IMR-90 (cell line): ENCODE results near the gene XAB2. TPM values are rescaled to one million over a fixed set of nuclear protein-coding genes. Genes with fewer than 3 reads are reported as not detected.

Source experiments
- ATAC-seq: fragments of 200-7000 bp; cut with Tn5 transposase; 2 replicates; pipeline ENCODE4 v1.9.1; 2020; ENCODE audit warnings: low read depth, mild to moderate bottlenecking, moderate library complexity
- BruUV-seq: library from RNA; stranded (reverse); fragments of 400-500 nt; replicated peaks from 2 replicates; lab custom pipeline; 2021; lab: Mats Ljungman, UMichigan
- CTCF ChIA-PET: fragments of 300-600 bp; formaldehyde crosslinking; extraction: SDS; loops from one replicate; lab custom pipeline; 2021; ENCODE audit warnings: antibody characterized with exemption; lab: Yijun Ruan, JAX
- POLR2A ChIA-PET: fragments of 300-600 bp; sonication (Branson Sonifier 250); formaldehyde crosslinking; loops from one replicate; lab custom pipeline; 2022; ENCODE audit warnings: antibody characterized with exemption; ENCODE audit not compliant: unreplicated experiment; lab: Charles Lee
- DNase-seq: peaks from one replicate; pipeline ENCODE4 v3.0.0; 2013
- H2AFZ ChIP-seq: replicated peaks from 2 replicates; pipeline ENCODE3; 2013; ENCODE audit warnings: low read length, mild to moderate bottlenecking; ENCODE audit not compliant: poor library complexity
- H2AK5ac ChIP-seq: 2 replicates; pipeline ENCODE4 v1.6.1; 2013; ENCODE audit warnings: low read depth, low read length, inconsistent platforms
- H2AK9ac ChIP-seq: replicated peaks from 2 replicates; pipeline ENCODE3; 2013; ENCODE audit warnings: mild to moderate bottlenecking, low read depth, low read length, moderate library complexity; ENCODE audit not compliant: poor library complexity
- H2BK120ac ChIP-seq: 2 replicates; pipeline ENCODE4 v1.6.1; 2013; ENCODE audit warnings: low read depth, low read length, inconsistent platforms
- H2BK15ac ChIP-seq: 3 replicates; pipeline ENCODE4 v1.6.1; 2013; ENCODE audit warnings: low read depth, low read length, inconsistent platforms
- H2BK20ac ChIP-seq: 2 replicates; pipeline ENCODE4 v1.6.1; 2013; ENCODE audit warnings: low read depth, mild to moderate bottlenecking, inconsistent platforms, low read length, moderate library complexity
- H2BK5ac ChIP-seq: 2 replicates; pipeline ENCODE4 v1.6.1; 2013; ENCODE audit warnings: mild to moderate bottlenecking, low read depth, low read length, inconsistent platforms; ENCODE audit not compliant: poor library complexity, severe bottlenecking
- H3K14ac ChIP-seq: replicated peaks from 2 replicates; pipeline ENCODE4 v1.6.1; 2013; ENCODE audit warnings: low read depth, low read length, inconsistent platforms
- H3K18ac ChIP-seq: 2 replicates; pipeline ENCODE4 v1.6.1; 2013; ENCODE audit warnings: low read depth, low read length, control low read depth
- H3K23ac ChIP-seq: 2 replicates; pipeline ENCODE4 v1.6.1; 2013; ENCODE audit warnings: low read depth, low read length, inconsistent platforms
- H3K27ac ChIP-seq: 2 replicates; pipeline ENCODE4 v1.5.1; 2013; ENCODE audit warnings: mild to moderate bottlenecking, control low read depth, low read length; ENCODE audit not compliant: insufficient read depth
- H3K27me3 ChIP-seq: 2 replicates; pipeline ENCODE4 v1.6.1; 2013; ENCODE audit warnings: low read length; ENCODE audit not compliant: control insufficient read depth, insufficient read depth
- H3K36me3 ChIP-seq: 2 replicates; pipeline ENCODE4 v1.6.1; 2013; ENCODE audit warnings: low read length, mixed read lengths; ENCODE audit not compliant: control insufficient read depth, insufficient read depth
- H3K4ac ChIP-seq: 2 replicates; pipeline ENCODE4 v1.6.1; 2013; ENCODE audit warnings: low read depth, low read length, inconsistent platforms
- H3K4me1 ChIP-seq: 2 replicates; pipeline ENCODE4 v1.6.1; 2013; ENCODE audit warnings: low read length, mixed read lengths; ENCODE audit not compliant: control insufficient read depth, insufficient read depth
- H3K4me2 ChIP-seq: 2 replicates; pipeline ENCODE4 v1.6.1; 2013; ENCODE audit warnings: low read depth, mild to moderate bottlenecking, control low read depth, low read length, moderate library complexity
- H3K4me3 ChIP-seq: 2 replicates; pipeline ENCODE4 v1.5.1; 2013; ENCODE audit warnings: low read depth, mild to moderate bottlenecking, control low read depth, low read length, moderate library complexity; ENCODE audit not compliant: insufficient read depth
- H3K56ac ChIP-seq: 2 replicates; pipeline ENCODE4 v1.6.1; 2013; ENCODE audit warnings: low read length, inconsistent platforms; ENCODE audit not compliant: insufficient read depth; ENCODE audit errors: extremely low read depth
- H3K79me1 ChIP-seq, 2 experiments: 2 replicates each; pipeline ENCODE4 v1.6.1; 2013; ENCODE audit warnings: low read length in 2 of 2, inconsistent platforms in 1 of 2, low read depth in 1 of 2
- H3K9ac ChIP-seq: 2 replicates; pipeline ENCODE4 v1.6.1; 2013; ENCODE audit warnings: low read depth, low read length, control low read depth
- H3K9me1 ChIP-seq: 2 replicates; pipeline ENCODE4 v1.6.1; 2013; ENCODE audit warnings: low read length, inconsistent platforms; ENCODE audit not compliant: insufficient read depth
- H3K9me3 ChIP-seq: 2 replicates; pipeline ENCODE4 v1.6.1; 2013; ENCODE audit warnings: low read length; ENCODE audit not compliant: control insufficient read depth, insufficient read depth
- H4K20me1 ChIP-seq: 2 replicates; pipeline ENCODE4 v1.6.1; 2013; ENCODE audit warnings: low read length, inconsistent platforms; ENCODE audit not compliant: insufficient read depth
- H4K5ac ChIP-seq: 2 replicates; pipeline ENCODE4 v1.6.1; 2013; ENCODE audit warnings: mild to moderate bottlenecking, low read depth, low read length, control low read depth
- H4K8ac ChIP-seq, 2 experiments: 2 replicates each; pipeline ENCODE4 v1.6.1; 2013; ENCODE audit warnings: low read depth in 2 of 2, low read length in 2 of 2, control low read depth in 1 of 2, inconsistent platforms in 1 of 2
- H4K91ac ChIP-seq: 2 replicates; pipeline ENCODE4 v1.6.1; 2013; ENCODE audit warnings: low read depth, low read length, inconsistent platforms; ENCODE audit not compliant: insufficient read depth
- BHLHE40 ChIP-seq: fragments of 150-350 bp; IDR thresholded peaks from 2 replicates; pipeline ENCODE4 v1.6.1; 2016; ENCODE audit warnings: mild to moderate bottlenecking, low read depth, low read length
- CEBPB ChIP-seq: IDR thresholded peaks from 2 replicates; pipeline ENCODE4 v1.6.1; 2012; ENCODE audit warnings: low read depth, low read length, improper control_type of control experiment
- CHD1 ChIP-seq: IDR thresholded peaks from 2 replicates; pipeline ENCODE4 v1.6.1; 2012; ENCODE audit warnings: low read depth, low read length, improper control_type of control experiment
- FOS ChIP-seq: fragments of 150-350 bp; IDR thresholded peaks from 2 replicates; pipeline ENCODE4 v1.6.1; 2016; ENCODE audit warnings: low read depth, low read length
- MAFK ChIP-seq: IDR thresholded peaks from 2 replicates; pipeline ENCODE4 v1.6.1; 2012; ENCODE audit warnings: low read depth, low read length, improper control_type of control experiment
- MAZ ChIP-seq: IDR thresholded peaks from 2 replicates; pipeline ENCODE4 v1.6.1; 2012; ENCODE audit warnings: low read depth, mild to moderate bottlenecking, low read length, improper control_type of control experiment, moderate library complexity, borderline replicate concordance
- MXI1 ChIP-seq: IDR thresholded peaks from 2 replicates; pipeline ENCODE4 v1.6.1; 2012; ENCODE audit warnings: low read depth, mild to moderate bottlenecking, low read length, moderate library complexity, borderline replicate concordance
- NFE2L2 ChIP-seq: fragments of 150-350 bp; IDR thresholded peaks from 2 replicates; pipeline ENCODE4 v1.6.1; 2016; ENCODE audit warnings: low read depth, mild to moderate bottlenecking, low read length
- POLR2A ChIP-seq: IDR thresholded peaks from 2 replicates; pipeline ENCODE4 v1.6.1; 2012; ENCODE audit warnings: mild to moderate bottlenecking, low read depth, low read length
- RAD21 ChIP-seq: IDR thresholded peaks from 2 replicates; pipeline ENCODE4 v1.6.1; 2012; ENCODE audit warnings: low read length, improper control_type of control experiment
- RCOR1 ChIP-seq: IDR thresholded peaks from 2 replicates; pipeline ENCODE4 v1.6.1; 2012; ENCODE audit warnings: mild to moderate bottlenecking, low read length, improper control_type of control experiment; ENCODE audit not compliant: insufficient replicate concordance
- RFX5 ChIP-seq: IDR thresholded peaks from 2 replicates; pipeline ENCODE4 v1.8.0; 2012; ENCODE audit warnings: low read depth, mild to moderate bottlenecking, low read length, moderate library complexity
- SMC3 ChIP-seq: fragments of 150-350 bp; IDR thresholded peaks from 2 replicates; pipeline ENCODE4 v1.6.1; 2016; ENCODE audit warnings: low read depth, mild to moderate bottlenecking, antibody characterized with exemption, low read length, moderate library complexity
- WGBS, 2 experiments: methylation state at CpG; one replicate each; pipeline versions ENCODE4 v1.1.5 to v1.1.7; 2013; ENCODE audit warnings: missing lambda C conversion rate in 2 of 2; ENCODE audit not compliant: insufficient read length in 1 of 2; ENCODE audit errors: extremely low coverage in 2 of 2; 5-methylcytosine and 5-hydroxymethylcytosine counted together
- dilution Hi-C: fragments of 300-500 bp; cut with HindIII; formaldehyde crosslinking; loops from one replicate; pipeline ENCODE4 v1.14.3; 2018; ENCODE audit warnings: low sequenced_read_pairs; ENCODE audit not compliant: unreplicated experiment
- in situ Hi-C: fragments of 300-500 bp; cut with MboI; formaldehyde crosslinking; loops from 3 replicates; pipeline ENCODE4 v1.14.3; 2019; ENCODE audit warnings: low sequenced_read_pairs, inconsistent platforms, mixed read lengths
- intact Hi-C: fragments of 100-400 bp; cut with micrococcal nuclease; formaldehyde crosslinking; loops from 2 replicates; pipeline ENCODE4 v1.10.0; 2022
- polyA plus RNA-seq, 3 experiments: library from polyadenylated mRNA; depleted of rRNA; stranded (reverse); fragments of >200 nt; gene quantifications; 2 replicates each; pipeline ENCODE4 v1.2.3, GENCODE V29; 2012; ENCODE audit warnings: low replicate concordance in 1 of 3
- total RNA-seq: library from RNA; depleted of rRNA; stranded (reverse); fragments of >200 nt; gene quantifications from 2 replicates; pipeline ENCODE4 v1.2.3, GENCODE V29; 2012
- TF ChIP-seq, protein P1 (sequence below): conservative IDR thresholded peaks from 2 replicates; pipeline ENCODE4 v1.5.1; 2012; ENCODE audit warnings: mild to moderate bottlenecking, low read depth, low read length, improper control_type of control experiment
- TF ChIP-seq, protein P2 (sequence below): fragments of 150-350 bp; IDR thresholded peaks from 2 replicates; pipeline ENCODE4 v1.6.1; 2017; ENCODE audit warnings: mild to moderate bottlenecking, antibody characterized with exemption, low read length, low read depth
- TF ChIP-seq, protein P3 (sequence below): fragments of 150-350 bp; IDR thresholded peaks from 2 replicates; pipeline ENCODE4 v1.6.1; 2016; ENCODE audit warnings: low read depth, mild to moderate bottlenecking, low read length, moderate library complexity, borderline replicate concordance

XAB2 gene
- total and polyA plus RNA-seq, 2 of the 4 experiments (the other 2 are of a cell fraction): 29.9 to 34.4 TPM

DNA sequence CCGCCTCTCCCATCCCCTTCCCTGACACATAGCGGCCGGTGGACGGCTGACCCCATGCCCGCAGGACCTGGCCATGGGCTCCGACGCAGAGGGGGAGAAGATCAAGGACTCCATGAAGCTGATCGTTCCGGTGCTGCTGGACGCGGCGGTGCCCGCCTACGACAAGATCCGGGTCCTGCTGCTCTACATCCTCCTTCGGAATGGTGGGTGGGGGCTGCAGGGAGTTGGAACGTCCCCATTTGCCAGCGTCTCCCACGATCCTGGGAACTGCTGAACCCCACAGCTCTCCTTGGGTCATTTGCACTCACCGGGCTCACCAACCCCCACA lies 15.2 kb upstream of the XAB2 start:
- dilution Hi-C loops: no loop called here

More for the DNA sequence above, 15.2 kb upstream of the XAB2 start:
- Histone ChIP-seq H4K5ac (no peak overlapping the region), H3K27me3 (peaks cover 3% of the 10 kb centered on the region; the same call in 1 of the 2 replicates), H2BK15ac (no peak overlapping the region), H4K8ac (no peak overlapping the region), H3K23ac (no peak overlapping the region), H3K36me3 (no peaks in the 10 kb centered on the region), H3K4ac (no peak overlapping the region), H2AFZ (no peak overlapping the region), H3K9me1 (peaks cover 7% of the 10 kb centered on the region; the same call in 1 of the 2 replicates), H2AK9ac (no peak overlapping the region), H3K14ac (no peak overlapping the region), H3K4me3 (no peak overlapping the region), H3K4me2 (no peak overlapping the region), H3K18ac (no peak overlapping the region), H4K20me1 (peaks cover 5% of the 10 kb centered on the region; the same call in 1 of the 2 replicates), H4K91ac (no peak overlapping the region), H2BK120ac (no peak overlapping the region), H3K4me1 (no peaks in the 10 kb centered on the region), H3K9me3 (no peaks in the 10 kb centered on the region), H3K27ac (no peak overlapping the region), H2AK5ac (no peak overlapping the region), H3K56ac (no peak overlapping the region), H3K79me1 (no peaks in the 10 kb centered on the region), H2BK20ac (no peak overlapping the region), H3K9ac (no peak overlapping the region), H2BK5ac (no peak overlapping the region)
- TF ChIP-seq RFX5 (no peak), CHD1 (no peak), SMC3 (no peak), FOS (no peak), RCOR1 (no peak), CEBPB (no peak), RAD21 (no peak), MXI1 (no peak), NFE2L2 (no peak), MAZ (no peak), MAFK (no peak), BHLHE40 (no peak), POLR2A (no peak)
- TF ChIP-seq, protein P1, sequence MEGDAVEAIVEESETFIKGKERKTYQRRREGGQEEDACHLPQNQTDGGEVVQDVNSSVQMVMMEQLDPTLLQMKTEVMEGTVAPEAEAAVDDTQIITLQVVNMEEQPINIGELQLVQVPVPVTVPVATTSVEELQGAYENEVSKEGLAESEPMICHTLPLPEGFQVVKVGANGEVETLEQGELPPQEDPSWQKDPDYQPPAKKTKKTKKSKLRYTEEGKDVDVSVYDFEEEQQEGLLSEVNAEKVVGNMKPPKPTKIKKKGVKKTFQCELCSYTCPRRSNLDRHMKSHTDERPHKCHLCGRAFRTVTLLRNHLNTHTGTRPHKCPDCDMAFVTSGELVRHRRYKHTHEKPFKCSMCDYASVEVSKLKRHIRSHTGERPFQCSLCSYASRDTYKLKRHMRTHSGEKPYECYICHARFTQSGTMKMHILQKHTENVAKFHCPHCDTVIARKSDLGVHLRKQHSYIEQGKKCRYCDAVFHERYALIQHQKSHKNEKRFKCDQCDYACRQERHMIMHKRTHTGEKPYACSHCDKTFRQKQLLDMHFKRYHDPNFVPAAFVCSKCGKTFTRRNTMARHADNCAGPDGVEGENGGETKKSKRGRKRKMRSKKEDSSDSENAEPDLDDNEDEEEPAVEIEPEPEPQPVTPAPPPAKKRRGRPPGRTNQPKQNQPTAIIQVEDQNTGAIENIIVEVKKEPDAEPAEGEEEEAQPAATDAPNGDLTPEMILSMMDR: no peak
- TF ChIP-seq, protein P2, sequence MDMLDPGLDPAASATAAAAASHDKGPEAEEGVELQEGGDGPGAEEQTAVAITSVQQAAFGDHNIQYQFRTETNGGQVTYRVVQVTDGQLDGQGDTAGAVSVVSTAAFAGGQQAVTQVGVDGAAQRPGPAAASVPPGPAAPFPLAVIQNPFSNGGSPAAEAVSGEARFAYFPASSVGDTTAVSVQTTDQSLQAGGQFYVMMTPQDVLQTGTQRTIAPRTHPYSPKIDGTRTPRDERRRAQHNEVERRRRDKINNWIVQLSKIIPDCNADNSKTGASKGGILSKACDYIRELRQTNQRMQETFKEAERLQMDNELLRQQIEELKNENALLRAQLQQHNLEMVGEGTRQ: no peak
- TF ChIP-seq, protein P3, sequence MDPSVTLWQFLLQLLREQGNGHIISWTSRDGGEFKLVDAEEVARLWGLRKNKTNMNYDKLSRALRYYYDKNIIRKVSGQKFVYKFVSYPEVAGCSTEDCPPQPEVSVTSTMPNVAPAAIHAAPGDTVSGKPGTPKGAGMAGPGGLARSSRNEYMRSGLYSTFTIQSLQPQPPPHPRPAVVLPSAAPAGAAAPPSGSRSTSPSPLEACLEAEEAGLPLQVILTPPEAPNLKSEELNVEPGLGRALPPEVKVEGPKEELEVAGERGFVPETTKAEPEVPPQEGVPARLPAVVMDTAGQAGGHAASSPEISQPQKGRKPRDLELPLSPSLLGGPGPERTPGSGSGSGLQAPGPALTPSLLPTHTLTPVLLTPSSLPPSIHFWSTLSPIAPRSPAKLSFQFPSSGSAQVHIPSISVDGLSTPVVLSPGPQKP: no peak
- in situ Hi-C loops (no loop called here), intact Hi-C loops (no loop called here)
- ATAC-seq (no peak), DNase-seq (no peak)
- POLR2A ChIA-PET: no interaction called here
- no CpG with 5 or more reads among the region's 20 CpGs for WGBS, 2 experiments
- BruUV-seq: no TSS peak
- CTCF ChIA-PET: no interaction called here
